Psoas muscle (tissue), 8 donors: ENCODE data around the gene DIDO1. TPM values are rescaled to one million over a fixed set of nuclear protein-coding genes. Genes with fewer than 3 reads are reported as not detected.

Experiments
- ATAC-seq, 4 donors: fragments of 200-7000 bp; cut with Tn5 transposase; one replicate each; pipeline ENCODE4 v1.9.1; 2020; ENCODE audit warnings: moderate library complexity in 3 of 4, mild to moderate bottlenecking in 2 of 4
- DNase-seq, 2 donors: peaks; one replicate each; pipeline ENCODE4 v3.0.0-alpha.2; 2020
- H3K27ac ChIP-seq: fragments of 200-600 bp; one replicate; pipeline ENCODE4 v1.8.0; 2022
- H3K27me3 ChIP-seq, 3 donors: fragments of 200-600 bp in 1 of 3; one replicate each; pipeline versions ENCODE4 v1.6.1 to v1.8.0; 2013 to 2022; ENCODE audit warnings: low read length in 2 of 3, mild to moderate bottlenecking in 2 of 3, moderate library complexity in 1 of 3; ENCODE audit not compliant: insufficient read depth in 3 of 3
- H3K36me3 ChIP-seq, 2 donors: fragments of 200-600 bp in 1 of 2; one replicate each; pipeline versions ENCODE4 v1.6.1 to v1.8.0; 2013 to 2022; ENCODE audit warnings: low read depth in 1 of 2, mild to moderate bottlenecking in 1 of 2, moderate library complexity in 1 of 2; ENCODE audit not compliant: insufficient read depth in 1 of 2
- H3K4me1 ChIP-seq: fragments of 200-600 bp; one replicate; pipeline ENCODE4 v1.8.0; 2022
- H3K4me3 ChIP-seq: fragments of 200-600 bp; one replicate; pipeline ENCODE4 v1.8.0; 2022; ENCODE audit warnings: mild to moderate bottlenecking
- H3K9me3 ChIP-seq: fragments of 200-600 bp; one replicate; pipeline ENCODE4 v1.8.0; 2022
- WGBS, 3 donors: extraction: QIAGEN DNeasy Blood & Tissue Kit; methylation state at CpG; one replicate each; pipeline versions ENCODE4 v1.1.6 to v1.1.7; 2013; 5-methylcytosine and 5-hydroxymethylcytosine counted together
- intact Hi-C, 2 donors: fragments of 100-400 bp; cut with DNase I; formaldehyde crosslinking; loops; one replicate each; pipeline versions ENCODE4 v1.11.0 to v1.14.2; 2022
- polyA plus RNA-seq, 3 donors: library from polyadenylated mRNA; stranded (reverse); fragments of 200-250 nt; gene quantifications; one replicate each; pipeline ENCODE4 v1.2.3, GENCODE V29; 2013
- total RNA-seq, 4 donors: library from RNA; stranded (reverse); fragmentation: NEBNext Ultra II Directional in 2 of 4; extraction: Animal tissue kit (Norgen Biotek cat#: 25700) in 2 of 4; gene quantifications; one replicate each; pipeline versions ENCODE4 v1.2.1 to v1.2.4, GENCODE V29; 2021 to 2023
- TF ChIP-seq, protein P1 (sequence below): fragments of 200-600 bp; IDR thresholded peaks from one replicate; pipeline ENCODE4 v1.8.0; 2022; ENCODE audit warnings: antibody characterized with exemption
- donor health status: healthy with polysubstance abuse.
- donor health status: DM: no; HTN: no; CAD: no; lungs with moderate emphysema.
- donor health status: Bipolar disorder and iron deficiency.
- donor health status: healthy.
- donor health status: DM: yes; HTN: yes; CAD: no.
- donor health status: DM: no; HTN: no; CAD: no.
- donor health status: DM: no; HTN: no; CAD: no.
- donor health status: DM: yes; HTN: yes; CAD: no.

Gene DIDO1
- total and polyA plus RNA-seq, 7 donors, result 10.0 to 32.4 (median 23.9) TPM

- H3K4me3 ChIP-seq, result no peak overlapping the region
- H3K27ac ChIP-seq, result no peak overlapping the region
- H3K9me3 ChIP-seq, result no peaks in the 10 kb centered on the region
- H3K36me3 ChIP-seq, result no peaks in the 10 kb centered on the region
- no peak for DNase-seq
- intact Hi-C loops, result no loop called here
- H3K27me3 ChIP-seq, result peaks cover 0 to 59% (median 11%) of the 10 kb centered on the region in 3 donors
- no peaks in the 10 kb centered on the region for H3K4me1 ChIP-seq
- TF ChIP-seq, protein P1, sequence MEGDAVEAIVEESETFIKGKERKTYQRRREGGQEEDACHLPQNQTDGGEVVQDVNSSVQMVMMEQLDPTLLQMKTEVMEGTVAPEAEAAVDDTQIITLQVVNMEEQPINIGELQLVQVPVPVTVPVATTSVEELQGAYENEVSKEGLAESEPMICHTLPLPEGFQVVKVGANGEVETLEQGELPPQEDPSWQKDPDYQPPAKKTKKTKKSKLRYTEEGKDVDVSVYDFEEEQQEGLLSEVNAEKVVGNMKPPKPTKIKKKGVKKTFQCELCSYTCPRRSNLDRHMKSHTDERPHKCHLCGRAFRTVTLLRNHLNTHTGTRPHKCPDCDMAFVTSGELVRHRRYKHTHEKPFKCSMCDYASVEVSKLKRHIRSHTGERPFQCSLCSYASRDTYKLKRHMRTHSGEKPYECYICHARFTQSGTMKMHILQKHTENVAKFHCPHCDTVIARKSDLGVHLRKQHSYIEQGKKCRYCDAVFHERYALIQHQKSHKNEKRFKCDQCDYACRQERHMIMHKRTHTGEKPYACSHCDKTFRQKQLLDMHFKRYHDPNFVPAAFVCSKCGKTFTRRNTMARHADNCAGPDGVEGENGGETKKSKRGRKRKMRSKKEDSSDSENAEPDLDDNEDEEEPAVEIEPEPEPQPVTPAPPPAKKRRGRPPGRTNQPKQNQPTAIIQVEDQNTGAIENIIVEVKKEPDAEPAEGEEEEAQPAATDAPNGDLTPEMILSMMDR, result no peak
- WGBS, 3 donors, result 50 to 55% (median 51%) methylated on average over 16 of the region's 16 CpGs
- no peak for ATAC-seq
These were observed 43.0 kb upstream of the DIDO1 start for GRCh38 chr20:62969179-62969760.

GRCh38 chr20:62968378-62969178 lies 42.3 kb upstream of the DIDO1 start:
- Histone ChIP-seq H3K27ac (no peak overlapping the region), H3K4me1 (no peaks in the 10 kb centered on the region), H3K4me3 (no peak overlapping the region), H3K27me3 (peaks cover 0 to 54% (median 10%) of the 10 kb centered on the region in 3 donors), H3K36me3 (no peaks in the 10 kb centered on the region), H3K9me3 (no peaks in the 10 kb centered on the region)
- intact Hi-C loops, result no loop called here
- ATAC-seq, result no peak
- TF ChIP-seq, protein P1, result no peak
- no peak for DNase-seq
- 58 to 60% (median 58%) methylated on average over 21 of the region's 21 CpGs for WGBS, 3 donors

GRCh38 chr20:62967628-62968351 lies 41.5 kb upstream of the DIDO1 start:
- DNase-seq, result no peak
- H3K4me1 ChIP-seq, result no peaks in the 10 kb centered on the region
- WGBS, 3 donors, result 85 to 88% (median 88%) methylated on average over 27 of the region's 27 CpGs
- H3K4me3 ChIP-seq, result no peak overlapping the region
- ATAC-seq, result no peak
- H3K27me3 ChIP-seq, result peaks cover 0 to 46% (median 7%) of the 10 kb centered on the region in 3 donors
- no peak overlapping the region for H3K27ac ChIP-seq
- TF ChIP-seq, protein P1, result no peak
- intact Hi-C loops, result no loop called here
- H3K36me3 ChIP-seq, result no peaks in the 10 kb centered on the region
- no peaks in the 10 kb centered on the region for H3K9me3 ChIP-seq

- H3K36me3 ChIP-seq, result no peaks in the 10 kb centered on the region
- no peak overlapping the region for H3K27ac ChIP-seq
- DNase-seq, result no peak
- H3K4me3 ChIP-seq, result no peak overlapping the region
- H3K9me3 ChIP-seq, result no peaks in the 10 kb centered on the region
- H3K4me1 ChIP-seq, result no peaks in the 10 kb centered on the region
- intact Hi-C loops, result no loop called here
- TF ChIP-seq, protein P1, result no peak
- WGBS, 3 donors, result 85 to 94% (median 93%) methylated on average over 6 of the region's 6 CpGs
- ATAC-seq, result no peak
- peaks cover 0 to 39% (median 7%) of the 10 kb centered on the region in 3 donors for H3K27me3 ChIP-seq
These were observed 40.8 kb upstream of the DIDO1 start for GRCh38 chr20:62967149-62967501.
